HCT116 (cell line): ENCODE data around the gene HOXA1. TPM values are rescaled to one million over a fixed set of nuclear protein-coding genes. Genes with fewer than 3 reads are reported as not detected.

Experiments used
- ATAC-seq: fragments of 200-7000 bp; cut with Tn5 transposase; 2 replicates; pipeline ENCODE4 v1.9.1; 2020; ENCODE audit warnings: mild to moderate bottlenecking, moderate library complexity
- BruUV-seq: library from RNA; stranded (reverse); fragments of 400-500 nt; replicated peaks from 2 replicates; lab custom pipeline; 2021; lab: Mats Ljungman, UMichigan
- CTCF ChIA-PET: fragments of 300-600 bp; sonication (Branson Sonifier 250); formaldehyde crosslinking; loops from one replicate; lab custom pipeline; 2021; ENCODE audit warnings: antibody characterized with exemption; lab: Charles Lee
- POLR2A ChIA-PET: fragments of 300-600, 350-600 bp; sonication (Branson Sonifier 250); formaldehyde crosslinking; loops from one replicate; lab custom pipeline; 2021; ENCODE audit warnings: antibody characterized with exemption; lab: Charles Lee
- RAD21 ChIA-PET, 2 experiments: fragments of 300-600 bp; sonication (Branson Sonifier 250); formaldehyde crosslinking; loops; one replicate each; lab custom pipeline; 2023; ENCODE audit warnings: low total read pairs in 2 of 2; ENCODE audit not compliant: uncharacterized antibody in 2 of 2, unreplicated experiment in 2 of 2, low non-redundant PET in 1 of 2; lab: Charles Lee
- DNase-seq: peaks from one replicate; pipeline ENCODE4 v3.0.0-alpha.2; 2010; ENCODE audit warnings: low read depth, low spot score
- H2AFZ ChIP-seq: fragments of 200-600 bp; shearing (Covaris generic), sonication (generic); 2 replicates; pipeline ENCODE4 v1.6.1; 2017; ENCODE audit warnings: low read depth, mixed run types, mixed read lengths, antibody characterized with exemption, low read length; ENCODE audit not compliant: poor library complexity, severe bottlenecking
- H3K27ac ChIP-seq: 2 replicates; pipeline ENCODE4 v1.5.1; 2012; ENCODE audit warnings: low read depth, low read length
- H3K27me3 ChIP-seq: fragments of 200-600 bp; sonication (generic); 2 replicates; pipeline ENCODE4 v1.6.1; 2016; ENCODE audit warnings: mixed run types, low read length, mixed read lengths; ENCODE audit not compliant: insufficient read depth
- H3K36me3 ChIP-seq, 2 experiments: fragments of 200-500 bp in 1 of 2; fragments of 200-600 bp in 1 of 2; sonication (Bioruptor generic) in 1 of 2; sonication (generic) in 1 of 2; 2 replicates each; pipeline versions ENCODE4 v1.5.1 to v1.6.1; 2014 to 2016; ENCODE audit warnings: low read length in 2 of 2, inconsistent platforms in 1 of 2, mixed read lengths in 1 of 2, mixed run types in 1 of 2; ENCODE audit not compliant: insufficient read depth in 2 of 2, control insufficient read depth in 1 of 2
- H3K4me1 ChIP-seq, 2 experiments: fragments of 200-600 bp in 1 of 2; sonication (generic) in 1 of 2; 2 replicates each; pipeline versions ENCODE4 v1.5.1 to v1.6.1; 2012 to 2017; ENCODE audit warnings: low read length in 2 of 2, inconsistent platforms in 1 of 2, mild to moderate bottlenecking in 1 of 2, mixed read lengths in 1 of 2, mixed run types in 1 of 2, moderate library complexity in 1 of 2; ENCODE audit not compliant: insufficient read depth in 2 of 2, control insufficient read depth in 1 of 2
- H3K4me2 ChIP-seq: fragments of 200-600 bp; sonication (generic); 2 replicates; pipeline ENCODE4 v1.6.1; 2017; ENCODE audit warnings: mixed run types, low read length, mixed read lengths
- H3K4me3 ChIP-seq, 2 experiments: fragments of 200-600 bp in 1 of 2; sonication (generic) in 1 of 2; replicated peaks in 1 of 2; 2 replicates each; pipeline ENCODE4 v1.5.1; 2011 to 2016; ENCODE audit warnings: low read length in 2 of 2, control low read depth in 1 of 2, low read depth in 1 of 2, mild to moderate bottlenecking in 1 of 2, mixed read lengths in 1 of 2, mixed run types in 1 of 2
- H3K79me2 ChIP-seq: fragments of 200-600 bp; sonication (generic); 2 replicates; pipeline ENCODE4 v1.6.1; 2017; ENCODE audit warnings: mild to moderate bottlenecking, mixed run types, low read length, moderate library complexity, mixed read lengths; ENCODE audit not compliant: insufficient read depth
- H3K9ac ChIP-seq: fragments of 200-600 bp; sonication (generic); 2 replicates; pipeline ENCODE4 v1.6.1; 2016; ENCODE audit warnings: low read length, mixed read lengths
- H3K9me2 ChIP-seq: fragments of 200-600 bp; sonication (generic), shearing (Covaris generic); 2 replicates; pipeline ENCODE4 v1.6.1; 2017; ENCODE audit warnings: mixed run types, mild to moderate bottlenecking, moderate library complexity; ENCODE audit not compliant: insufficient read depth
- H3K9me3 ChIP-seq, 2 experiments: fragments of 200-500 bp in 1 of 2; fragments of 200-600 bp in 1 of 2; sonication (Bioruptor generic) in 1 of 2; sonication (generic) in 1 of 2; 2 replicates each; pipeline ENCODE4 v1.6.1; 2014 to 2017; ENCODE audit warnings: low read length in 2 of 2, mixed read lengths in 2 of 2, inconsistent platforms in 1 of 2, low read depth in 1 of 2, mild to moderate bottlenecking in 1 of 2, mixed run types in 1 of 2, moderate library complexity in 1 of 2; ENCODE audit not compliant: control insufficient read depth in 1 of 2, insufficient read depth in 1 of 2
- H4K20me1 ChIP-seq: fragments of 200-600 bp; sonication (generic), shearing (Covaris generic); 2 replicates; pipeline ENCODE4 v1.6.1; 2017; ENCODE audit warnings: mixed run types, mild to moderate bottlenecking, moderate library complexity; ENCODE audit not compliant: insufficient read depth
- CBX3 ChIP-seq: IDR thresholded peaks from 2 replicates; pipeline ENCODE4 v1.6.1; 2012; ENCODE audit warnings: low read depth
- CTCF ChIP-seq, 3 experiments: fragments of 200-600 bp in 1 of 3; sonication (generic) in 1 of 3; IDR thresholded peaks in 2 of 3; conservative IDR thresholded peaks in 1 of 3; 2 replicates each; pipeline ENCODE4 v1.5.1; 2012 to 2017; ENCODE audit warnings: low read depth in 2 of 3, low read length in 2 of 3, antibody characterized with exemption in 1 of 3, borderline replicate concordance in 1 of 3, control low read depth in 1 of 3, mild to moderate bottlenecking in 1 of 3, mixed read lengths in 1 of 3, mixed run types in 1 of 3, moderate library complexity in 1 of 3; ENCODE audit not compliant: insufficient read depth in 1 of 3
- EGR1 ChIP-seq: IDR thresholded peaks from 2 replicates; pipeline ENCODE4 v1.6.1; 2012; ENCODE audit warnings: low read depth
- EZH2phosphoT487 ChIP-seq: fragments of 200-600 bp; IDR thresholded peaks from 2 replicates; pipeline ENCODE4 v1.6.1; 2018; ENCODE audit warnings: antibody characterized with exemption, borderline replicate concordance
- POLR2A ChIP-seq: IDR thresholded peaks from 2 replicates; pipeline ENCODE4 v1.7.0; 2011; ENCODE audit warnings: borderline replicate concordance; ENCODE audit not compliant: insufficient read depth, insufficient read length; ENCODE audit errors: extremely low read depth
- RAD21 ChIP-seq: IDR thresholded peaks from 2 replicates; pipeline ENCODE4 v1.6.1; 2012; ENCODE audit warnings: low read depth, mild to moderate bottlenecking
- YY1 ChIP-seq: IDR thresholded peaks from 2 replicates; pipeline ENCODE4 v1.6.1; 2011; ENCODE audit warnings: low read length, low read depth, moderate library complexity, mild to moderate bottlenecking; ENCODE audit not compliant: insufficient replicate concordance; ENCODE audit errors: extremely low read depth
- ZBTB33 ChIP-seq: IDR thresholded peaks from 2 replicates; pipeline ENCODE4 v1.6.1; 2011; ENCODE audit warnings: mild to moderate bottlenecking, low read length, moderate library complexity; ENCODE audit not compliant: insufficient replicate concordance; ENCODE audit errors: extremely low read depth
- ZFX ChIP-seq: fragments of 450-650 bp; IDR thresholded peaks from 2 replicates; pipeline ENCODE4 v1.6.1; 2017
- ZNF274 ChIP-seq: fragments of 200-500 bp; sonication (Bioruptor generic); IDR thresholded peaks from 2 replicates; pipeline ENCODE4 v1.6.1; 2014; ENCODE audit warnings: mild to moderate bottlenecking, low read depth, low read length, inconsistent platforms
- intact Hi-C: fragments of 100-400 bp; cut with micrococcal nuclease; formaldehyde crosslinking; loops from 2 replicates; pipeline ENCODE4 v1.10.0; 2022
- total RNA-seq: library from RNA; stranded (reverse); gene quantifications from one replicate; pipeline ENCODE4 v1.2.1, GENCODE V29; 2021; ENCODE audit not compliant: unreplicated experiment

Gene HOXA1
- total RNA-seq, 1 experiment from 2014 or later, result 2.8 TPM

- no peak overlapping the region for H3K9ac ChIP-seq
- TF ChIP-seq POLR2A (no peak), ZFX (no peak), CTCF (IDR thresholded peaks at IDR 0.05 in 2 of 3, conservative IDR thresholded peaks at IDR 0.05 in 1 of 3; ENCODE audit: borderline replicate concordance in 1 of 3, insufficient read depth in 1 of 3, low read depth in 2 of 3, low read length in 2 of 3) (0 out of 6 replicates have a peak, but pooled peaks of 1 of the 3 experiments have one; percentile 14)
- ChIA-PET CTCF (no interaction called here), RAD21 (no interaction called here), POLR2A (no interaction called here)
- no peak overlapping the region for H3K27ac ChIP-seq
- DNase-seq (no peak), ATAC-seq (peak; percentile 64)
- no peaks in the 10 kb centered on the region for H3K9me2 ChIP-seq
- no peaks in the 10 kb centered on the region for H3K79me2 ChIP-seq
- H3K27me3 ChIP-seq, result no peaks in the 10 kb centered on the region
- no peak overlapping the region for H3K4me2 ChIP-seq
- H3K4me1 ChIP-seq, result peaks cover 10 to 25% of the 10 kb centered on the region in 2 experiments; a peak in 3 of 4 replicates
- no peak overlapping the region for H2AFZ ChIP-seq
- H3K9me3 ChIP-seq, result no peaks in the 10 kb centered on the region
- intact Hi-C loops, result loop anchor here (5.0 kb wide), 1 partner anchor 186 kb away; the partner anchor contains the start of gene SKAP2
- H4K20me1 ChIP-seq, result no peaks in the 10 kb centered on the region
- no peaks in the 10 kb centered on the region for H3K36me3 ChIP-seq
- BruUV-seq, result no TSS peak
- H3K4me3 ChIP-seq, result no peak overlapping the region
Measured at GRCh38 chr7:27048438-27048837, 47.4 kb downstream of the HOXA1 start.

- Histone ChIP-seq H3K9me2 (no peaks in the 10 kb centered on the region), H3K9me3 (no peaks in the 10 kb centered on the region), H3K79me2 (no peaks in the 10 kb centered on the region), H3K36me3 (no peaks in the 10 kb centered on the region), H3K4me2 (peak overlapping the region; percentile 65), H3K9ac (peak overlapping the region; percentile 26; the same call in 1 of the 2 replicates), H2AFZ (peak overlapping the region; percentile 88), H3K4me3 (no peak overlapping the region; a peak in 1 of 4 replicates), H3K4me1 (peaks cover 3 to 17% of the 10 kb centered on the region in 2 experiments; a peak in 3 of 4 replicates), H4K20me1 (no peaks in the 10 kb centered on the region), H3K27me3 (no peaks in the 10 kb centered on the region), H3K27ac (no peak overlapping the region; the same call in 1 of the 2 replicates)
- intact Hi-C loops, result loop anchor here (5.0 kb wide), 1 partner anchor 185 kb away; the partner anchor contains the start of gene SKAP2
- DNase-seq (peak; percentile 57), ATAC-seq (peak; percentile 62)
- RAD21 ChIA-PET, result interaction anchor here in 1 of 2 experiments (0.8 kb wide), 1 partner anchor 105 kb away, joined by 5 read pairs; the partner anchor contains the start of gene HOXA3
- BruUV-seq, result no TSS peak
- POLR2A ChIA-PET, result interaction anchor here (0.7 to 0.8 kb wide), 3 partner anchors 50 to 250 kb away, joined by 3 to 4 read pairs (median 3); no protein-coding TSS in a partner anchor
- CTCF ChIA-PET, result no interaction called here
- peak; percentile 58; the same call in 1 of the 2 replicates for TF ChIP-seq CBX3
- 0 out of 2 replicates have a peak, but pooled peaks have one; percentile 18 for TF ChIP-seq EGR1
- TF ChIP-seq EZH2phosphoT487, result no peak
- TF ChIP-seq ZNF274, result no peak
- TF ChIP-seq RAD21, result no peak
- no peak for TF ChIP-seq ZBTB33
- no peak for TF ChIP-seq CTCF (IDR thresholded peaks at IDR 0.05 in 2 of 3, conservative IDR thresholded peaks at IDR 0.05 in 1 of 3; ENCODE audit: borderline replicate concordance in 1 of 3, insufficient read depth in 1 of 3, low read depth in 2 of 3, low read length in 2 of 3)
- no peak for TF ChIP-seq YY1
- TF ChIP-seq ZFX, result no peak
Measured at GRCh38 chr7:27046854-27047549, 48.8 kb downstream of the HOXA1 start.
